ENCODE data around the gene RUFY2.

The RUFY2 gene

DNA sequence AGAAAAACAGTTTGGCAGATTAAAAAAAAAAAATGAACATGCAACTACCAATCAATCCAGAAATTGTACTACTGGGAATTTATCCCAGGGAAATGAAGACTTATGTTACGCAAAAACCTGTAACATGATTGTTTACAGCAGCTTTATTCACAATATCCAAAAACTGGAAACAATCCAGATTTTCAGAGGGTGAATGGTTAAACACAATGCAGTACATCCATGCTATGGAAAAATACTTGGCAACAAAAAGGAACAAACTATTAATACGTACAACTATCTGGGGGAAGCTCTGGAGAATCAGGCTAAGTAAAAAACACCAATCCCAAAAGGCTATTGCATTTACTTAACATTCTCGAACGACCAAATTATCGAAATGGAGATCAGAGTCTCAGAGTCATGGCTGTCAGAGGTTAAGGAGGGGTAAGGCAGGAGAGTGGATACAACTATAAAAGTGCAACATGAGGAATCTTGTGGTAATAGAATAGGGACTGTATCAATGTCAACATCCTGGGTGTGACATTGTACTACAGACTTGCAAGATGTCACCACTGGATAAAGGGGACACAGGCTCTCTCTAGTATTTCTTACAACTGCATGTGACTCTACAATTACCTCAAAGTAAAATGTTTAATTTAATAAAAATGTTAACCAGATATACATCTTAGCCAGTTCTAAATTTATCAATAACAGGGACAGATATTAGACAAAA lies 21.5 kb upstream of the RUFY2 start (continued):
- TF ChIP-seq POU6F1 (CRISPR knock-in tag; IDR thresholded peaks at IDR 0.05; ENCODE audit: borderline replicate concordance, low read depth) = no peak

DNA sequence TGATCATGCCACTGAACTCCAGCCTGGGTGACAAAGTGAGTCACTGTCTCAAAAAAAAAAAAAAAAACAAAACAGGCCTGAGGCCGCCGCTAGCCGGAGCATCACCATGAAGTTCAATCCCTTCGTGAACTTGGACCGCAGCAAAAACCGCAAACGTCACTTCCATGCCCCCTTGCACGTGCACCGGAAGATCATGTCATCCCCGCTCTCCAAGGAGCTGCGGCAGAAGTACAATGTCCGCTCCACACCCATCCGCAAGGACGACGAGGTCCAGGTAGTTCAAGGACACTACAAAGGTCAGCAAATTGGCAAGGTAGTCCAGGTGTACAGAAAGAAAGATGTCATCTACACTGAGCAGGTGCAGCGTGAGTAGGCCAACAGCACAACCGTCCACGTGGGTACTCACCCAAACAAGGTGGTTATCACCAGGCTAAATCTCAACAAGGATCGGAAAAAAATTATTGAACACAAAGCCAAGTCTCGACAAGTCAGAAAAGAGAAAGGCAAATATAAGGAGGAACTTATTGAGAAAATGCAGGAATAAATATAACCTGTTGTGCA lies 17.5 kb upstream of the RUFY2 start:
- TF ChIP-seq ZFP3 (CRISPR knock-in tag; IDR thresholded peaks at IDR 0.05) (no peak), ZNF70 (CRISPR knock-in tag; IDR thresholded peaks at IDR 0.05) (no peak), POU6F1 (CRISPR knock-in tag; IDR thresholded peaks at IDR 0.05; ENCODE audit: borderline replicate concordance, low read depth) (no peak), BACH2 (CRISPR knock-in tag; IDR thresholded peaks at IDR 0.05; ENCODE audit: borderline replicate concordance) (no peak), ZC3H10 (CRISPR knock-in tag; IDR thresholded peaks at IDR 0.05) (no peak), ISL1 (CRISPR knock-in tag; IDR thresholded peaks at IDR 0.05) (no peak)
- TF ChIP-seq, protein P1, sequence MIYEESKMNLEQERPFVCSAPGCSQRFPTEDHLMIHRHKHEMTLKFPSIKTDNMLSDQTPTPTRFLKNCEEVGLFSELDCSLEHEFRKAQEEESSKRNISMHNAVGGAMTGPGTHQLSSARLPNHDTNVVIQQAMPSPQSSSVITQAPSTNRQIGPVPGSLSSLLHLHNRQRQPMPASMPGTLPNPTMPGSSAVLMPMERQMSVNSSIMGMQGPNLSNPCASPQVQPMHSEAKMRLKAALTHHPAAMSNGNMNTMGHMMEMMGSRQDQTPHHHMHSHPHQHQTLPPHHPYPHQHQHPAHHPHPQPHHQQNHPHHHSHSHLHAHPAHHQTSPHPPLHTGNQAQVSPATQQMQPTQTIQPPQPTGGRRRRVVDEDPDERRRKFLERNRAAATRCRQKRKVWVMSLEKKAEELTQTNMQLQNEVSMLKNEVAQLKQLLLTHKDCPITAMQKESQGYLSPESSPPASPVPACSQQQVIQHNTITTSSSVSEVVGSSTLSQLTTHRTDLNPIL (CRISPR knock-in tag; IDR thresholded peaks at IDR 0.05; ENCODE audit: low read depth) = no peak
- ATAC-seq = no peak

- ATAC-seq = no peak
- TF ChIP-seq, protein P2, sequence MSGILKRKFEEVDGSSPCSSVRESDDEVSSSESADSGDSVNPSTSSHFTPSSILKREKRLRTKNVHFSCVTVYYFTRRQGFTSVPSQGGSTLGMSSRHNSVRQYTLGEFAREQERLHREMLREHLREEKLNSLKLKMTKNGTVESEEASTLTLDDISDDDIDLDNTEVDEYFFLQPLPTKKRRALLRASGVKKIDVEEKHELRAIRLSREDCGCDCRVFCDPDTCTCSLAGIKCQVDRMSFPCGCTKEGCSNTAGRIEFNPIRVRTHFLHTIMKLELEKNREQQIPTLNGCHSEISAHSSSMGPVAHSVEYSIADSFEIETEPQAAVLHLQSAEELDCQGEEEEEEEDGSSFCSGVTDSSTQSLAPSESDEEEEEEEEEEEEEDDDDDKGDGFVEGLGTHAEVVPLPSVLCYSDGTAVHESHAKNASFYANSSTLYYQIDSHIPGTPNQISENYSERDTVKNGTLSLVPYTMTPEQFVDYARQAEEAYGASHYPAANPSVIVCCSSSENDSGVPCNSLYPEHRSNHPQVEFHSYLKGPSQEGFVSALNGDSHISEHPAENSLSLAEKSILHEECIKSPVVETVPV (CRISPR knock-in tag; IDR thresholded peaks at IDR 0.05) = no peak
- TF ChIP-seq ZFP30 (CRISPR knock-in tag; IDR thresholded peaks at IDR 0.05) (no peak), ARNTL (CRISPR knock-in tag; IDR thresholded peaks at IDR 0.05; ENCODE audit: borderline replicate concordance, low read depth) (no peak), BACH2 (CRISPR knock-in tag; IDR thresholded peaks at IDR 0.05; ENCODE audit: borderline replicate concordance) (no peak), ZFP3 (CRISPR knock-in tag; IDR thresholded peaks at IDR 0.05) (no peak), ZNF8 (CRISPR knock-in tag; IDR thresholded peaks at IDR 0.05) (no peak)
Measured at GRCh38 chr10:68423522-68423921, 16.4 kb upstream of the RUFY2 start.

DNA sequence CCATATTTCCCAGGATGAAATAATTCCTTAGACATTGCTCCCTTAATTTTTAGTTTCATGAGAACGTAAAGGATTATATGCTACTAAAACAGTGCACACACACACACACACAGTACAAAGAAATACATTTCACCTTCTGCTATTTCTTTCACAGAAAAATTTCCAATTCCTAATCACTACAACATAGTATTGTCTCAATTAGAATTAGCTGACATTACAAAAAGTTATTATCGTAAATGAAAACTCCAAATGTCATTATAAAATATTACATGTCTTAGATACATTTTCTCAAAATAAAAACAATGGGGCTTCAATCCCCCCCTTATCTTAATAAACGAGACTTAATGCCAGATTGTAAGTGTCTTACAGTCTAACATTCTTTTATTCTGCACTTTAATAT lies 12.3 kb upstream of the RUFY2 start:
- ATAC-seq = no peak
- no peak for TF ChIP-seq GLIS3 (CRISPR knock-in tag; IDR thresholded peaks at IDR 0.05)
- no peak for TF ChIP-seq ARNTL (CRISPR knock-in tag; IDR thresholded peaks at IDR 0.05; ENCODE audit: borderline replicate concordance, low read depth)
- TF ChIP-seq RARB (CRISPR knock-in tag; IDR thresholded peaks at IDR 0.05) = no peak
- TF ChIP-seq BACH2 (CRISPR knock-in tag; IDR thresholded peaks at IDR 0.05; ENCODE audit: borderline replicate concordance) = no peak
- no peak for TF ChIP-seq ZC3H10 (CRISPR knock-in tag; IDR thresholded peaks at IDR 0.05)
- TF ChIP-seq, protein P2 (CRISPR knock-in tag; IDR thresholded peaks at IDR 0.05) = no peak
- TF ChIP-seq, protein P1 (CRISPR knock-in tag; IDR thresholded peaks at IDR 0.05; ENCODE audit: low read depth) = no peak
- no peak for TF ChIP-seq TOX (CRISPR knock-in tag; IDR thresholded peaks at IDR 0.05; ENCODE audit: borderline replicate concordance)
- no peak for TF ChIP-seq PPARA (CRISPR knock-in tag; IDR thresholded peaks at IDR 0.05; ENCODE audit: borderline replicate concordance)
- TF ChIP-seq ZFP30 (CRISPR knock-in tag; IDR thresholded peaks at IDR 0.05) = no peak
- no peak for TF ChIP-seq ZNF70 (CRISPR knock-in tag; IDR thresholded peaks at IDR 0.05)
- TF ChIP-seq SNAI2 (CRISPR knock-in tag; IDR thresholded peaks at IDR 0.05) = no peak
- no peak for TF ChIP-seq OSR1 (CRISPR knock-in tag; IDR thresholded peaks at IDR 0.05)
- TF ChIP-seq POU6F1 (CRISPR knock-in tag; IDR thresholded peaks at IDR 0.05; ENCODE audit: borderline replicate concordance, low read depth) = no peak
- no peak for TF ChIP-seq TSHZ2 (CRISPR knock-in tag; IDR thresholded peaks at IDR 0.05)

All from SK-N-SH treated with all-trans-retinoic acid at 6 μM for 48 hours (cell line).